Psoas muscle (tissue), 8 donors: Measurements from ENCODE around the gene GRIN2D. TPM values are rescaled to one million over a fixed set of nuclear protein-coding genes. Genes with fewer than 3 reads are reported as not detected.
"Not testable (repeated sequence)": the region's sequence is repeated elsewhere in the genome, so short reads cannot be mapped to it uniquely, and the experiment has no call there.

ENCODE experiments used
- ATAC-seq, 4 donors: fragments of 200-7000 bp; cut with Tn5 transposase; one replicate each; pipeline ENCODE4 v1.9.1; 2020; ENCODE audit warnings: moderate library complexity in 3 of 4, mild to moderate bottlenecking in 2 of 4
- DNase-seq, 2 donors: peaks; one replicate each; pipeline ENCODE4 v3.0.0-alpha.2; 2020
- H3K27ac ChIP-seq: fragments of 200-600 bp; one replicate; pipeline ENCODE4 v1.8.0; 2022
- H3K27me3 ChIP-seq, 3 donors: fragments of 200-600 bp in 1 of 3; one replicate each; pipeline versions ENCODE4 v1.6.1 to v1.8.0; 2013 to 2022; ENCODE audit warnings: low read length in 2 of 3, mild to moderate bottlenecking in 2 of 3, moderate library complexity in 1 of 3; ENCODE audit not compliant: insufficient read depth in 3 of 3
- H3K36me3 ChIP-seq, 2 donors: fragments of 200-600 bp in 1 of 2; one replicate each; pipeline versions ENCODE4 v1.6.1 to v1.8.0; 2013 to 2022; ENCODE audit warnings: low read depth in 1 of 2, mild to moderate bottlenecking in 1 of 2, moderate library complexity in 1 of 2; ENCODE audit not compliant: insufficient read depth in 1 of 2
- H3K4me1 ChIP-seq: fragments of 200-600 bp; one replicate; pipeline ENCODE4 v1.8.0; 2022
- H3K4me3 ChIP-seq: fragments of 200-600 bp; one replicate; pipeline ENCODE4 v1.8.0; 2022; ENCODE audit warnings: mild to moderate bottlenecking
- H3K9me3 ChIP-seq: fragments of 200-600 bp; one replicate; pipeline ENCODE4 v1.8.0; 2022
- CTCF ChIP-seq: fragments of 200-600 bp; IDR thresholded peaks from one replicate; pipeline ENCODE4 v1.8.0; 2022; ENCODE audit warnings: antibody characterized with exemption
- WGBS, 3 donors: extraction: QIAGEN DNeasy Blood & Tissue Kit; methylation state at CpG; one replicate each; pipeline versions ENCODE4 v1.1.6 to v1.1.7; 2013; 5-methylcytosine and 5-hydroxymethylcytosine counted together
- intact Hi-C, 2 donors: fragments of 100-400 bp; cut with DNase I; formaldehyde crosslinking; loops; one replicate each; pipeline versions ENCODE4 v1.11.0 to v1.14.2; 2022
- polyA plus RNA-seq, 3 donors: library from polyadenylated mRNA; stranded (reverse); fragments of 200-250 nt; gene quantifications; one replicate each; pipeline ENCODE4 v1.2.3, GENCODE V29; 2013
- total RNA-seq, 4 donors: library from RNA; stranded (reverse); fragmentation: NEBNext Ultra II Directional in 2 of 4; extraction: Animal tissue kit (Norgen Biotek cat#: 25700) in 2 of 4; gene quantifications; one replicate each; pipeline versions ENCODE4 v1.2.1 to v1.2.4, GENCODE V29; 2021 to 2023
- donor health status: healthy with polysubstance abuse.
- donor health status: DM: no; HTN: no; CAD: no; lungs with moderate emphysema.
- donor health status: Bipolar disorder and iron deficiency.
- donor health status: healthy.
- donor health status: DM: yes; HTN: yes; CAD: no.
- donor health status: DM: no; HTN: no; CAD: no.
- donor health status: DM: no; HTN: no; CAD: no.
- donor health status: DM: yes; HTN: yes; CAD: no.

GRIN2D gene
- total and polyA plus RNA-seq, 7 donors, result 0.03 to 0.21 (median 0.04) TPM

DNA sequence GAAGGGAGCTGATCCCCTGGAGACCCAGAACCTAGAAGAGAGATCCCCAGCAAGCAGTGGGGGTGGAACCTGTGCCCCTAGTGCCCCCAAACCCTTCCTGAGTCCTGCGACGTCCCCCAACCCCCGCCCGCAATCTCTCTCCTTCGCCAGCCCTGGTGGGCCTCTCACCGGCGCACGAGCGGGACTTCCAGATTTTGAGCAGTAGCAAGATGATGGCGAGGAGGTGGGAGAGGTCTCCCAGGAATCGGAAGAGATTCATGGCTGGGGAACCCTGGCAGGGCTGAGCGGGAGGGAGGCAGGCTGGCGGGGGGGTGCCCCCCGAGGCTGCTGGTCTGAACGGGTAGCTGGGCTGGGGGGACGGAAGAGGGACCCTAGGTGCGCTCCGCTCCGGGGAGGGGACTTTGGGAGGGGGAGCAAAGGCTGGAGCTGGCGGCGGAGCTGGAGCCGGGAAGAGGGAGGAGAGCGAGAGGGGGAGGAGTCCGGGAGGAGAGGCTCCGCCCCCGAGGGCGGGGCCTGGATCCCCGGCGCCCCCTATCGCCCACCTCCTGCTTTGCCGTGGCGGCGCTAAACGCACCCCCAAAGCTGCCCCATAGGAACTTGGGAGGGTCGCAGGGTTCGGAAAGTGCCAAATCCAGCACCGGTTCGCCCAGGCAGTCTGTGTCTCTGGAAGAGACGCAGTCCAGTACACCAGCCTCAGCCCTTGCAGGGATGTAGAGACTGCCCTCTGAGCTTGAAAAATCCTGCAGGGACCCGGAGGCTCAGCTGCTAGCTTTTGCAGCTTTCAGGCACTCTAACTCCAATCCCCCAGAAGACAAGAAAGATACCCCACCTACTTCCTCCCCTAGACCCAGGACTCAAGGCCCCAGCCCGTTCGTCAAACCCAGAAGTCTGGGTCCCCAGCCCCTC is 2.1 kb upstream of the GRIN2D start, which contains the start of gene KDELR1:
TSS of gene KDELR1 (minus strand) at position 452 of the 906 bp plus-strand sequence. CDS start at position 259, 193 bp downstream.
- H3K4me1 ChIP-seq, result no peaks in the 10 kb centered on the region
- ATAC-seq, result peak; percentile 91 to 97 (median 95)
- intact Hi-C loops, result loop anchor here (1.0 to 5.0 kb wide), 3 partner anchors 27 to 74 kb away; partner anchors contain the start of gene SYNGR4 (in 1 of the 2)

GRCh38 chr19:48392006-48392344 is 1.5 kb upstream of the GRIN2D start:
- 64 to 89% (median 80%) methylated on average over 1 of the region's 1 CpG for WGBS, 3 donors

More for the DNA sequence above, 2.1 kb upstream of the GRIN2D start, which contains the start of gene KDELR1:
- no peaks in the 10 kb centered on the region for H3K9me3 ChIP-seq
- H3K4me3 ChIP-seq, result peak within 1 kb of the TSS; percentile 99
- TF ChIP-seq CTCF, result peak; percentile 86
- peaks cover 0 to 32% of the 10 kb centered on the region in 2 donors for H3K36me3 ChIP-seq
- peak within 1 kb of the TSS; percentile 87 for H3K27ac ChIP-seq
- WGBS, 3 donors, result 4 to 6% (median 5%) methylated on average over 37 to 42 of the region's 42 CpGs
- DNase-seq, result peak; percentile 70 to 87
- H3K27me3 ChIP-seq, result peaks cover 0 to 36% (median 27%) of the 10 kb centered on the region in 3 donors

GRCh38 chr19:48392860-48393558 is 459 bp upstream of the GRIN2D start:
- TF ChIP-seq CTCF, result no peak
- DNase-seq, result no peak
- Histone ChIP-seq H3K9me3 (no peaks in the 10 kb centered on the region), H3K36me3 (peaks cover 0 to 15% of the 10 kb centered on the region in 2 donors), H3K4me3 (no peak overlapping the region), H3K4me1 (no peaks in the 10 kb centered on the region), H3K27ac (no peak overlapping the region), H3K27me3 (peaks cover 0 to 53% (median 37%) of the 10 kb centered on the region in 3 donors)
- intact Hi-C loops, result loop anchor here in 1 of 2 donors (5.0 kb wide), 1 partner anchor 76 kb away; no protein-coding TSS in a partner anchor
- 79 to 81% (median 80%) methylated on average over 14 to 15 of the region's 15 CpGs for WGBS, 3 donors
- ATAC-seq, result no peak

More at GRCh38 chr19:48392006-48392344, 1.5 kb upstream of the GRIN2D start:
- ATAC-seq, H3K9me3 ChIP-seq, H3K4me3 ChIP-seq, DNase-seq, H3K4me1 ChIP-seq, H3K27ac ChIP-seq: not testable (repeated sequence)
- H3K27me3 ChIP-seq, result peaks cover 0 to 43% (median 32%) of the 10 kb centered on the region in 3 donors
- intact Hi-C loops, result loop anchor here in 1 of 2 donors (5.0 kb wide), 1 partner anchor 75 kb away; no protein-coding TSS in a partner anchor
- H3K36me3 ChIP-seq, result peaks cover 0 to 26% of the 10 kb centered on the region in 2 donors

- Histone ChIP-seq H3K27me3 (peaks cover 0 to 56% (median 42%) of the 10 kb centered on the region in 3 donors), H3K36me3 (peaks cover 0 to under 1% of the 10 kb centered on the region in 2 donors), H3K4me1 (no peaks in the 10 kb centered on the region), H3K27ac (no peak overlapping the region), H3K9me3 (no peaks in the 10 kb centered on the region), H3K4me3 (no peak overlapping the region)
- ATAC-seq (no peak), DNase-seq (no peak)
- no peak for TF ChIP-seq CTCF
- 5 to 8% (median 7%) methylated on average over 24 to 38 of the region's 38 CpGs for WGBS, 3 donors
- intact Hi-C loops, result loop anchor here (1.0 to 5.0 kb wide), 2 partner anchors 48 to 77 kb away; no protein-coding TSS in a partner anchor
Observed at GRCh38 chr19:48394331-48395169, 1.1 kb downstream of the GRIN2D start.
